Mucosa of gallbladder (tissue), 1 donor: ENCODE measurements around the gene NPBWR2. TPM values are rescaled to one million over a fixed set of nuclear protein-coding genes. Genes with fewer than 3 reads are reported as not detected.

Source experiments
- DNase-seq: peaks from one replicate; pipeline ENCODE4 v3.0.0-alpha.2; 2020; ENCODE audit warnings: low spot score
- total RNA-seq: library from RNA; stranded (reverse); gene quantifications from one replicate; pipeline ENCODE4 v1.2.1, GENCODE V29; 2021
- donor health status: DM: no; HTN: no; CAD: no.

Gene NPBWR2
- total RNA-seq, 1 donor from 2014 or later = not detected

DNA sequence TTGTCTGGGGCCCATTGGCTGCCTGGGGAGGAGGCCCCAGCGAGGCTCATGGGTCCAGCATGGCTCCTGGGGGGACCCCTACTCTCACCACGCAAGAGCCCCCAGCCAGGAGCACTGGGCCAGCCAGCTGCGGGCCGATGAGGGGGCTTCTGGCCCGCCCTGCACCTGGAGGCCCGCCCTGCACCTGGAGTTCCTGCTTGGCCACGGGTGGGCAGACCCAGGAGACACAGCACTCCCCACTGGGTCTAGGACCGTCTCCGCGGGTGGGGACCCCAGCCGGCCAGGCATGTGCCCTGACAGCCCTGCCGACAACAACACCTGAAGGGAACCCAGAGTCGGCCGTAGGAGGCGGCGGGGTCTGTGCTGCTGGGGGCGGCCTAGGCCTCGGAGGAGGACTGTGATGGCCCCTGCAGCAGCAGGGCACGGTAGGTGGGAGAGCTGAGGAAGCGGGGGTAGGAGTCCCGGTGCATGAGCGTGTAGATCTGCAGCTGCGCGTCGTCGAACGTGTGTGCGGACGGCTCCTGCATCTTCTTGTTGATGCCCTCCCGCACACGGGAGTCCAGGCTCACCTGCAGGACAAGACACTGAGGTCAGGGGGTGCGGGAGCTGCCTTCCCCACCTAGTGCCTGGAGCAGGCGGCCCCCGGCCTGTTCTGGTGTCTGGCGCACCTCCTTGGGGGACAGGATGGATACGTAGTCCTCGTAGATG lies 33.7 kb downstream of the NPBWR2 start:
- no peak for DNase-seq

DNA sequence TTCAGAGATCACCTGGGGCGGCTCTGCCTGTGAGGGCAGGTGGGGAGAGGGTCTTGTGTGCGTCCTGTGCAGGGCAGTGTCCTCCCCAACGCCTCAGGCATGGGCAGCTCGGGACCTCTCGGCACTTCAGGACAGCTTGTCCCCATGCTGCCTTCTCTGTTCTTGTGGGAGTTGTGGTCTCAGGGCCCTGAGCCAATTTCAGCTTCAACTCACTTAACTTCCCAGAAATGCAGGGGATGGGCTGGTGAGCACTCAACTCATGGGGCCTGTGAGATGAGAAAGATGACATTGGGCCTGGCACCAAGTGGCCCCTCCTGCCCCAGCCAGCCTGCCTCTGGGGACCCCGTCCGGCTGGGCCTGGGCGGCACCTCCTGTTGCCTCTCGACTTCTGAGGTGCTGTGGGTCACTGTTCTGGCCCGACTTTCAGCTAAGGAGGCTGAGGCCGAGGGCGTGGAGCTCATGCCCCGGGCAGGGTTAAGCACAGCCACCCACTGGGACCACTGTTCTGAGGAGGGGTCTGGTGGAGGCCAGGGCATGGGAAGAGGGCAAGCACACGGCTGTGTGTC lies 34.8 kb downstream of the NPBWR2 start:
- no peak for DNase-seq

DNA sequence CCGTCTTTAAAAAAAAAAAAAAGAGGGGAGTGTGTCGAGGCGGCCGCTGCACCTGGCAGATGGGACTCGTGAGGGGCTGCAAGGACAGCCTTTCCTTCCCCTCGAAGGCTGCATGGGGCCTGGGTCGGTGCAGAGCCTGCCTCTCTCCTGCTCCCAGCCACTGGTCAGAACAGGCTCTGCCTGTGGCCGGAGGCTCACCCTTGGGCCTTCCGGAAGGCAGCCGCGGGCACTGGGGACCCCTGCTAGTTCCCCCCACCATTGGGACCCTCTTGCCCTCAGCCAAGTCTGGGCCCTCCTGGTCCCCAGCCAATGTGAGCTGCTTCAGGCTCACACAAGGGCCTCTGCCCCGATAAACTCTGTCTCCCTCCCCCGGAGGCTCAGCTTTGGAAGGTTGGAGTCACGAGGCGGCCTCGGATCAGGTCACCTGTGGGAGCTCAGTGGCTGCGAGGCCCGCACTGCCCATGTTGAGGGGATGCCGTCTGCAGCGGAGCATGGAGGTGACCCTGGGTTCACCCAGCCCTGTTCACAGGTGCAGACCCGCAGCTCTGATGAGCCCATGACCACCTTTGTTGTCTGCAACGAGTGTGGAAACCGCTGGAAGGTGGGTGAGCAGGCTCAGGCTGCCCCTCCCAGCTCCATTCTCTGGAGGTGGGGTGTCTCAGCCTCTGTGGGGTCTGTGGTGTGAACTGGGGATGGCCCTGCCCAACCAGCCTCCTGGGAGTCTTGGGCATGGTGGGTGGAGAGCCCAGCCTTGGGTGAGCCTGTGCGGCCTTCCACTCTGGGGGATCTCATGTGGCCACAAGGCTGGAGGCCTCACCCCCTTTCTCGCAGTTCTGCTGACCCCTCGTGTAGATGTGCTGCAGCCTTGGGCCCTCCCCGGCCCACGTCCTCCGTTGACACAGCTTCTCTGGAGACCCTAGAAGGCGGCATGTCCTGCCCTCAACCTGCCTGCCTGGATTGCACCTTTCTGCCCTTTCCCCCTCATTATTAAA lies 35.7 kb downstream of the NPBWR2 start:
- no peak for DNase-seq

DNA sequence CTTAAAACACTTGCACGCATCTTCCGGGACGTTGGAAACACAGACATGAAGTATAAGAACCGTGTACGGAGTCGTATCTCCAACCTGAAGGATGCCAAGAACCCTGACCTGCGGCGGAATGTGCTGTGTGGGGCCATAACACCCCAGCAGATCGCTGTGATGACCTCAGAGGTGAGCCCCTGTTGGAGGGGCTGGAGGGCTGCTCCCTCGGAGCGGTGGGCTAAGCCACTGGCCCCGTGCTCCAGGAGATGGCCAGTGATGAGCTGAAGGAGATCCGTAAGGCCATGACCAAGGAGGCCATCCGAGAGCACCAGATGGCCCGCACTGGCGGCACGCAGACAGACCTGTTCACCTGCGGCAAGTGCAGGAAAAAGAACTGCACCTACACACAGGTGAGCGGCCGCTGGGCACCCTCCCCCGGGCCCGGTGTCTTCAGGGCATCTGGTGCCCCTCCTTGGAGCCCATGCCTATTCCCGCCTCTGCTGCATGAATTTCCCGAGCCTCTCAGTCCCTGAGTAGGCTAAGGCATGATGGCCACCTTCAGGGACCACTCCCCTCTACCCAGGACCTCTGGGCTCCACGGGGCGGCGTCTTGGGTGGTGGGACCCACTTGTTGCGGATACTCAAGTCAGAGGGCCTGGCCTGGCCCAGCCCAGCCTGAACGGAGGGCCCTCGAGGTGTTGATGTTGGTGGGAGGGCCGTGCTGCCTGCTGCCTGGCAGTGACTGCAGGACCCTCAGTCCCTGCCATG lies 36.9 kb downstream of the NPBWR2 start:
- DNase-seq = no peak

DNA sequence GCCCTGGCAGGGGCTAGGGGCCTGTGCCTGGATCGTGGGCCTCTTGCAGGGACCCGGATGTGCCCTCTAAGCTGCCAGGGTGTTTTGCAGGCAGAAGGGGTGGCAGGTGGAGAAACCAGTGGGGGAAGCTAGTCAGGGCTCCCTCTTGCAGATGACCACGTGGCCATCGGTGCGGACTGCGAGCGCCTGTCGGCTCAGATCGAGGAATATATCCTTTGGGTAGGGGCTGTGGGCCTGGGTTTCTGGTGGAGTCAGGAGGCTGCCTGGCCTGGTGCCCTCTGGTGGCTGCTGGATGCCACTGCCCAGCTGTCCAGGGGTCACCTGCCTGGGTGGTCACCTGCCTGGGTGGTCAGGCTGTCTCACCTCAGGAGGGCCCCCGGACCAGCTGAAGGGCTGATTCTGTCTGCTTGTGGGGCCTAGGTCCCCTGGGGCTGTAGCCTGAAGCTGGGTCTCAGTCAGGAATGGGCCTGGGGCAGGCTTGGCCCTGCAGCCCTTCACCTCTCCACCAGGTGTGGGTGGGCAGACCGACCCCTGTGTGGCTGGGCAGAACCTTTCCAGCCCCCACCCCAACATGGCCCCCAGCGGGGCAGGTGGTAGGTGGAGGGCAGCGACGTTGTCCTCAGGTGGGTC lies 37.6 kb downstream of the NPBWR2 start:
- DNase-seq = no peak

DNA sequence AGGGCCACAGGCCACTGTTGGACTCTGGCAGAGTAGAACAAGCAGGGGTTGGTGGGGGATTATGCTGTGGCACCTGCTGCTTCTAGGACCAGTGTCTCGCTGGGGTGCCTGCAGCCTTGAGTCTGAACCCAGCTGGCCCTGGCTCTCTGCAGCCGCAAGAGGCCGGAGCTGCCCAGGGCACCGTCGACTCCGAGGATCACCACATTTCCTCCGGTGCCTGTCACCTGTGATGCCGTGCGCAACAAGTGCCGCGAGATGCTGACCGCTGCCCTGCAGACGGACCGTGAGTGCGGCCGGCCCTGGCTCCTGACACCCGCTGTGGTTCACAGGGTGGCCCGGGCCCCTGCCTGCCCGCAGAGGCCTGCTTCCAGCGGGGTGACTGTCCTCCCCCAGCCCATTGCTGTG lies 38.2 kb downstream of the NPBWR2 start:
- no peak for DNase-seq

DNA sequence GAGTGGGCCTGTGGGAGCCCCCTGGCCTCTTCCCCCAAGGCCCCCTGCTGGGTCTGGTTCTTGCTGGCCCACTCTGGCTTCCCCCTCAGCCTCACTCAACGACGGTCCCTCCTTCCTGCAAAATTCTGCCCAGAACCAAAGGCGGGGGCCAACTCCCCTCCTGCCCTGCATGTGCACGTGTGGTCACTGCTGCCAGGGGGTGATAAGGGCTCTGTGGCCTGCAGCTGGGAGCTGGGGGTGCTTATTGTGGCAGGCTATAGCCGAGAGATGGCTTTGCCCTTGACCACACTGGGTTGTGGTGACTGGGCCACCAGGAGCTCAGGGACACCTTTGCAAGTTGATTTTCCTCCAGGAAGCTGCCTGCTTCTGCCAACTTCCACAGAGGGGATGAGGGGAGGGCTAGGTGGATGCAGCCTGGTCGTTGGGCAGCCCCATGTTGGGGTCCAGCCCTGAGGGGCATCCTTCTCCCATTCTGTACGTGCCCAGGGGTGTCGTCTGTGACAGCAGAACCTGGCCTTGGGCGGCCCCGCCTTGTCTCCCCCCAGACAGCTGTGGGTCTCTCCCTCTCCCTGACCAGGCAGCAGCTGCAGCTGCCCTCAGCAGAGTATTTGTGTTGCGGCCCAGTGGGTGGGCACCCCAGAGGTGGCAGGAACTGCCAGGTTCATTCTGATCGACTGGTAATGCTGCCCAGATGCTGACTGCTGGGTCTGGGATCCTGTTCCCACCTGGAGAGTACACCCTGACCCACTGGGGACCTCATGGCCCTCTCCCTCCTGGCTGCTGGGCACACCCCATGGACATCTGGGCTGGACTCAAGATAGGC lies 38.8 kb downstream of the NPBWR2 start:
- no peak for DNase-seq

DNA sequence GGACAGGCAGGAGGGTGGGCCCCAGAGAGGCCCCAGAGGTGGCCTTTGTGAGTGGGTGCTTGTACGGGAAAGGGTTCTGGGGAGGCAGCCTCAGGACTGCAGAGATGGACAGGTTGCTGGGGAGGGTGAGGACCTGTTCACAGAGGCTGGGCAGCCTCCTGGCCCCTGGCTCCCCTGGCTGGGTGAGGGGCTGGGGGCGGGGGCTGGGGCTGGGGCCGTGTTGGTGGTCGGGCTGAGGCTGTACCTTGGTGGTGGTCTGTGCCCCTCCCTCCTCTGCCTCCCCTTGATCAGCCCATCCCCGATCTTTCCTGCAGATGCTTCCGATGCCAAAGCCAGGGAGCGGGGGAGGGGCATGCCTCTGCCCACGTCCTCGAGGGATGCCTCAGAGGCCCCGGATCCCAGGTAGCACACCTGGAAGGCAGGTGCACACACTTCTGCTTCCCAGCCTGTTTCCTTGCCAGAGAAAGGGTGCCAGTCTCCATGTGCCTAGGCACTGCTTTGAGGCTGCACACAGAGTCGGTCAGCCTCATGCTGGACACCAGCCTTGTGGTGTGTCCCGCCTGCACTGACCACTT lies 39.5 kb downstream of the NPBWR2 start:
- DNase-seq = no peak

DNA sequence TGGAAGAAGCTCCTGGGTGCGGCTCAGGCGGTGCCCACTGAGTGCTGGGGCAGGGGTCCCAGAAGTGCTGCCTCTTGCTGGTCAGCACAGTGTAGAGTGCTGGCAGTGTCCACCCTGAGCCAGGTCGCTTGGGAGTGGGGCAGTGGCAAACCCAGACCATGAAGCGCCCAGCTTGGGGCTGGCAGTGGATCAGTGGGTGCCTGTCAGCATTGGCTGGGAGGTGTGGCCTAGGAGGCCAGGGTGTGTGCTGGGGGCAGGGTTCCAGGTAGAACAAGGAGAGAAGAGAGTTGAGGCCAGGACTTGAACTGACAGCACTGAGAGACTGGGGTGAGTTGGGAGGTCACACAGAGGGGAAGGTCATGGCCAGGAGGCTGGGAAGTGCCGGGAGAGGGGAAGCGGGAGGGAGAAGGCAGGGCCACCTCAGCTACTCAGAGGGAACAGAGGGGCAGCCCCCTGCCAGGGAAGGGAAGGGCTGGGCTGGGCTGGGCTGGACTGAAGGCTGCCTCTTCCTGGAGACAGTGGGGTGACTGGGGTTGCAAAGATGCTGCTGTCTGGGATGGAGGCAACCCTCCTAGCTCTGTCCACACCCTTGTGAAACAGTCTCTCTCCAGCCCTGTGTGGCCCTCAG lies 40.2 kb downstream of the NPBWR2 start:
- DNase-seq = no peak

DNA sequence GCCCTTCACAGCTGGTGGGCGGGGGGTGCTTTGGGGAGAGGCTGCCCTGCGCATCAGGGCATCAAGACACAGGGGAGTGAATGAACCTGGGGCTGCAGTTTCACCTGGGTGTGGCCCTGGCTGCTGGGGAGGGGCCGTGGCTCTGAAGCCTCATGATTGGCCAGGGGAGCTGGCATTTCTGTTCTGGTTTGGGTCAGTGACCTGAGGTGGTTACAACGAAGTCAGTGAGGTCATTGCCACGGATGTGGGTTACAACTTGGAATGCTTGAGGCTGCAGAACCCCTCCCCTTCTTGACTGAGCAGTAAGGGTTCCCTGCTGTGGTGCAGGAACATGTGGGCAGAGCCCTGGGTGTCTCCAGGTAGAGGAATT lies 41.4 kb downstream of the NPBWR2 start:
- DNase-seq = no peak

DNA sequence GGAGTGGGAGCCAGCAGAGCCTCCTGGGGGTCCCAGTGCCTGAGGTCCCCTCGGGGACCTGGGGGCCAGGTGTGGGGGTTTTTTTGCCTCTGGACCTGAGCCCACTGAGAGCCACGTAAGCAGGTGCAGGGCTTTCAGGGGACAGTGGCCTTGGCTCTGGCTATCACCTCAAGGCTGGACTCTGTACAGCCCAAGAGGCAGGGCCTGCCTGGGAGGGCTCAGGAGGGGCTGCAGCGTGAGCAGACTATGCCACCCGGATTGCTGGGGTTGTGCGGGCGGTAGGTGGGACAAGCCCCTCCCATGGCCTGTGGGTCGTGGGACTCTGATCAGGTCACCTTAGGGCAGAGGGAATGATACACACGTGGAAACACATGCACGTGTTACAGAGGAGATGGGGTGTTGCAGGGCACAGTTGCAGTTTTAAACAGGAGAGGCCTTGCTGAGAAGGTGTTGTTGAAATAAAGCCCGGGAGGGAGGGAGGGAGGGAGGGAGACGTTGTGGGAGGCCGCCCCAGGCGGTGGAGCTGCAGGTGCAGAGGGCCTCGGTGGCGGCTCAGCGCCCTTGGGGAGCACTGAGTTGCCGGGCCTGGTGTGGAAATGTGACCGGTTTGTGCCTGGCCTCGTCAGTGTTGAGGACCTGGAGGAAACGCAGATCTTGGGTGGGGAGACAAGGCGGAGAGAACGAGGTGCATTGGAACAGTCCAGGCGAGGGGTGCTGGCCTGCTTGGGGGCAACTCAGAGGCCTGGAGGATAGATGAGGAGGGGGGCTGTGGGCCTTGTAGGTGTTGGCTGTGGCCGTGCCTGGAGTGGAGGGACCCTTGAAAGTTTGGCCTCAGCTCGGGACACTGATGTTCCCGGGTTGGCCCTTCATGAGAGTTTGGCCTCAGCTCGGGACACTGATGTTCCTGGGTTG lies 42.0 kb downstream of the NPBWR2 start:
- no peak for DNase-seq

DNA sequence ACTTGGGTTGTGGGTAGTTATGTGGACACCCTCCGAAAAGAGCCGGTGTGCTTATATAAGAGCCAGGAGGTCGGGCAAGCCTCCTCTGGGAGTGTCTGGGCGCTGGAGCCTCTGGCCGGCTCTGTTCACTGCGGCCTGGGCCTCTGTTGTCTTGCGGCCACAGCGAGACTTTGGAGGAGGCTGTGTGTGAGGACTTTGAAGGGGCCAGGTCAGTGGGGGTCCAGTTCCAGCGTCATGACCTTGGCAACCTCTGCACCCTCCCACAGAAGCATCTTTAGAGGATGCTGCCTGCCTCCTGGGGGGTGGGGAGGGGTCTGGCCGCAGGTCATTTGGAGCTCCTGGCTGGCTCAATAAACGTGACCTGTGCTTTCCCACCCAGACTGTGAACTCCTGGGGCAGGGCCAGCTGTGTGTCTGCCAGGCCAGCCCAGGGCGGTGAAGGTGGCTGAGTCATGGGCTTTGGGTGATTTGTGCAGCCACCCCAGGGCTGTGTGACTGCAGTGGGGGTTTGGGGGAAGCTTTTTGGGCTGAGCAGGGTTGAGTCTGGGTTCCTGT lies 43.1 kb downstream of the NPBWR2 start:
- no peak for DNase-seq

DNA sequence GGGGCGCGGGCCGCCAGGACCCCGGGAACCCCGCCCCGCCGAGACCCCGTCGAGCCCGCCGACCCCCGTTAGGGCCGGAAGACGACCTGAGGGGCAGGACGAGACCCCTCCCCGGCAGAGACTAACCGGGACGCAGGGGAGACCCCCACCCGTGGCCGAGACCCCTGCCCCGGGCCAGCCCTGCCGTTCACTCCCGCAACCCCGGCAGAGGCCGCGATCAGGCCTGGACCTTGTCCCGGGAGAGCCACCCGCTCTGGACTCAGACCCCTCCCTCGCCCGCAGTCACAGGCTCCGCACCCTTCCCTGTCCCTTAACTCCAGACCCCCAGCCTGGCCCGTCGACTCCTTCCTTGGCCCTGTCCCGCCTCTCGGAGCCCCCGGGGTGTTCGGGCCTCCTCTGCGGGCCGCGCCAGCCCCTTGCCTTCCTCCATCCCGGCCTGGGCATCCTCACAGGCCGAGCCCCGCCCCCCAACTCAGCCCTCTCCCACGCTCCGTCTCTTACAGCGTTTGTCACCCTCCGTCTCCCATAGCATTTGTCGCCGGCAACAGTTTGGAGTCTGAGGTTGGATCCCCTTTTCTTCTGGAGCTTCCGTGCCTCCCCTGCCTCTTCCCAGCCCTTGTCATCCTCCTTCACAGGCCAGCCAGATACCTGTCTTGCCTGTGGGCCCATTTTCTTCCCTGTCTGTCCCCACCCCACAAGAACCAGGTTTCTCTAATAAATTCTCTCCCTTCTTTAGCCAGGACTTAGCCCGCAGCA lies 43.8 kb downstream of the NPBWR2 start:
- no peak for DNase-seq

DNA sequence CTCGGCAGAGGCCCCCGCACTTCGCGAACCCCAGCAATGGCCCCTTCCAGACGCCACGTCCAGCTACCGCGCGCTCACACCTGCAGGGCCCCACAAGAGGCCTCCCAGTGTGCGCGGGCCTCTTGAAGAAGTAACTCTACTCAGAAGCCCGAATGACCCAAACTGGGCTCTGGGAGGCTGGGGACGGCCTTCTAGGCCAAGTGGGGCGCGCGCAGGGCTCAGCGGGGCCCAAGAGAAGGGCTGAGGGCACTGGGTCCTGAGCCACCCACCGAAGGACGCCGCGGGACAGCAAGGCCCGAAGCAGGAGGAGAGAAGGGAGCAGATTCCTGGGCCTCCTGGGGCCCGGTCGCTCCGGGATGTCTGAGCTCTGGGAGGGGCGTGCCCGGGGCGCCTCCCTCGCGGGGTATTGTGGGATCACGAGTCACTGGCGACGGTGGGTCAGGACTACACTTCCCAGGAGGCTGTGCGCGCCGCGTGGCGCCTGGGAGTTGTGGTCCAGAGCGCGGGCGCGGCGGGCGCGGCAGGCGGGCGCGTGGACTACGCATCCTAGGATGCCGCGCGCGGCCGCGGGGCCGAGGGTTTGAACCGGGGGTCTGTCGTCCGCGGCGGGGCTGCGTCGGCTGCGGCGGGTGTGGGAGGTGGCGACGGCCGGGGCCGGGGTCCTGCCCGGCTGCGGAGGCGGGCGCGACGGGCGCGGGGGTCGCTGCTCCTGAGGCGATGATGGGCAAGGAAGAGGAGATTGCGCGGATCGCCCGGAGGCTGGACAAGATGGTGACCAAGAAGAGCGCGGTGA lies 44.6 kb downstream of the NPBWR2 start, which contains the start of gene TCEA2:
TSS of gene TCEA2 (plus strand) at position 603 of the 793 bp plus-strand sequence. CDS start at position 718, 115 bp downstream.
- peak; percentile 97 for DNase-seq

DNA sequence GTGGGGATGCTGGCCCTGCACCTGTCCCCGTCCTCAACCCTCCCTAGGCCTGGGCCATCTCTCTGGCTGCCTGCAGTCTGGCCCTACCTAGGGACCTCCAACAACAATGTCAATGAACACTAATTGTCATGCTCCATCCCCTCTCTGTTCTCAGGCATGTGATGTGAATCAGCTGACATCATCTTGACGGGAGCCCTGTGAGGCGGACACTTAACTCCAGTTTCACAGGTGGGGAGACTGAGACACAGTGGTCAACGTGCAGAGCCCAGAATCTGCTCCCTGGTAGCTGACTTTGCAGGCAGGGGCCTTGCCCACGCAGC lies 45.1 kb downstream of the NPBWR2 start:
- no peak for DNase-seq

DNA sequence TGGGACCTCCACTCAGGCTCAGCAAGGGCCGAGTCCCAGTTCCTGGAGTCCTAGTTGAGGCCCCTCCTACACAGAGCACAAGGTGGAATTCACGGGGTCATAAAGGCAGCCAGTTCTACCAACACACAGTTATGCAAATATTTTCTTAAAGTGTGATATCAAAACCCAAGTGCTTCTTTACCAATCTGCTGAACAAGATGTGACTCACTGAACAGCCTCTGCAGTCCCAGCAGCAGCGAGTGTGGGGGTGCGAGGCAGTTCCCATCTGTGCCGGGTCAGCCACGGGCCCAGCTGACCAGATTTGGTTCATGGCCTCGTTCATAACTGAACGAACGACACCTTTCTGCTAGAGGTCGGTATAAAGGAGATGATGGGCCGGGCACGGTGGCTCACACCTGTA lies 48.8 kb downstream of the NPBWR2 start:
- no peak for DNase-seq
